Ishikawa (cell line): ENCODE data around the gene KLHL2.

ENCODE experiments used
- CEBPB ChIP-seq: IDR thresholded peaks from 2 replicates; pipeline ENCODE4 v1.6.1; 2012
- NFIC ChIP-seq: IDR thresholded peaks from 2 replicates; pipeline ENCODE4 v1.6.1; 2012
- YY1 ChIP-seq: IDR thresholded peaks from 2 replicates; pipeline ENCODE4 v1.6.1; 2012; ENCODE audit warnings: low read depth

DNA sequence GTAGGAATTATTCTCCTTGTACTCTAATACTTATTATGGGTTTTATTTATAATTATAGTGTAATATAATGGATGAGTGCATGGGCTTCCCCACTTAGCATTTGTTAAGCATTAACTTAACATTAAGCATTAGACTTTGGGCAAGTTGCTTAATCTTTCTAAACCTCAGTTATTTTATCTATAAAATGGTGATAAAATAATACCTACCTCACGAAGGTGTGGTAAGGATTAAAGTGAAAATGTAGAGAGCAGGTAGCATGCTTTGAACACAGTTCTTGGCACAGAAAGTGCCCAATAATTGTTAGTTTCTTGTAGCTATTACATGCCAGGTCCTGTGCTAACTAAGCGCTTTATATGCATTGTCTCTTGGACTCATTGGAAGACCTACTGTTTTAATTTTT is 122.7 kb downstream of the KLHL2 start:
- TF ChIP-seq YY1 (no peak), NFIC (no peak), CEBPB (no peak)
